HG03565 (cell line): ENCODE measurements around the gene OR6K6.

Experiments
- ATAC-seq: cut with Tn5 transposase; IDR thresholded peaks from one replicate; pipeline ENCODE4 v1.9.1; 2021; ENCODE audit warnings: mild to moderate bottlenecking, moderate library complexity; ENCODE audit not compliant: unreplicated experiment

Gene OR6K6

DNA sequence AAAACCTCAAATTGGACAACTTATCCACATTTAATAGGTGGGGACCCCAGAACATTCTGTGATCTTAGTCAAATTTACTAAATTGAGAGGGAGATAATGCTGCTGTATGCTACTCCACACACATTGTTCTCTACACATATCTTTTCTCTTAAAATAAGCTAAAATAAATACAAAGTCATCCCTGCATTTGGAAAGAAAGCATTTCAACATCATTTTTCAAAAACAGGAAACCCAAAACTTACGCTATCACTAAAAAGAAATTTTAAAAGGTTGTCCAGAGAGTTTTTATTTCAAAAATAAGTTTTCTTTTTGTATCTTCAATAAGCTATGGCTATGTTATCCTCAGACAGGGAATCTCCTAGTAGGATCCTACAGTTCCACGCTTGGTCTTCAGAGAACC is 46.0 kb downstream of the OR6K6 start:
- no peak for ATAC-seq

DNA sequence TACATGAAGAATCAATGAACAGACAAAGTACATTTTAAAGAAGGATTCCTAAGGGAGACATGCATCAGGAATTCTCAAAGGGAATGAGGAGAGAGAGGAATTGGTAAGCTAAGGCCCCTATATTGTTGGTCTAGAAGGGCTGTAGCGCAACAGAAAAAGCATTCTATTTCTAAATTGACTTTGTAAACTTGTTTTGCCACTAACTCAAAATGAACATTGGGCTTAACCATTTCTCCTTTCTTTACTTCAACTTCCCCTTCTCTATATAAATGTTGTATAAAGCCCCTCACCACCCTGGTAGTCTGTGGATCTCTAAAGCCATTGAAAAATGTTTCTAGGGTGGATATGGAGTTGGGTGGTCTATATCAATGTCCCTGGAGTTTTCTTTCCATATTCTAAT is 46.9 kb downstream of the OR6K6 start:
- ATAC-seq: no peak

DNA sequence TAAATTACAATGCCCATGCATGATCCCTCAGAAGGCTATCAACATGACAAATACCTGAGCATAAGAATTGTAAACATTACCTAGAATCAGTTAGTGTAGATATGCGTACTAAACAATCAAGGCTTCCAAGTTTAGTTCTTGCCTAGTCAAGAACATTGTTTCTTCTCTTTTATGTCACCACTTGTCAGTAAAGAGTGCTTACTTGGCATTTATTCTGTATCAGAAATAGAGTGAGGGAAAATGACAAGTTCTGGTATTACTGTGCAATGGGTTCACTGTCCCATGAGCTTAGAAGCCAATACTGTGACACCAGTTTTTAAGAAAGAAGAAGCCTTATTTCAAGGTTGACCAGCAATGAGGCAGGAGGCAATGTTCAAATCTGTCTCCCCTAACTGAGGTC is 49.2 kb downstream of the OR6K6 start:
- ATAC-seq: no peak
